Activated naive CD4-positive, alpha-beta T cell treated with anti-CD3 and anti-CD28 coated beads, Interleukin-2, amount 10 ng/mL, durations not matched to agents 7 days and 5 days (primary cell): Measurements from ENCODE around the gene NKPD1.

Source experiments
- CTCF ChIA-PET: fragments of 350-600 bp; sonication (Branson Sonifier 250); formaldehyde crosslinking; loops from one replicate; lab custom pipeline; 2021; ENCODE audit warnings: antibody characterized with exemption; lab: Charles Lee
- DNase-seq: peaks from one replicate; pipeline ENCODE4 v3.0.0-alpha.2; 2020
- H3K27ac Mint-ChIP-seq: one replicate; pipeline ENCODE4 v1.8.0; 2021; ENCODE audit warnings: mild to moderate bottlenecking, moderate library complexity, mixed read lengths
- H3K27me3 Mint-ChIP-seq: one replicate; pipeline ENCODE4 v1.8.0; 2021; ENCODE audit warnings: mild to moderate bottlenecking, mixed read lengths
- H3K36me3 Mint-ChIP-seq: one replicate; pipeline ENCODE4 v1.8.0; 2021; ENCODE audit warnings: mixed read lengths
- H3K4me1 Mint-ChIP-seq: one replicate; pipeline ENCODE4 v1.8.0; 2021; ENCODE audit warnings: mixed read lengths
- H3K4me3 Mint-ChIP-seq: one replicate; pipeline ENCODE4 v1.8.0; 2021; ENCODE audit warnings: mild to moderate bottlenecking, moderate library complexity, mixed read lengths
- H3K9me3 Mint-ChIP-seq: one replicate; pipeline ENCODE4 v1.8.0; 2021; ENCODE audit warnings: mixed read lengths

Gene NKPD1

DNA sequence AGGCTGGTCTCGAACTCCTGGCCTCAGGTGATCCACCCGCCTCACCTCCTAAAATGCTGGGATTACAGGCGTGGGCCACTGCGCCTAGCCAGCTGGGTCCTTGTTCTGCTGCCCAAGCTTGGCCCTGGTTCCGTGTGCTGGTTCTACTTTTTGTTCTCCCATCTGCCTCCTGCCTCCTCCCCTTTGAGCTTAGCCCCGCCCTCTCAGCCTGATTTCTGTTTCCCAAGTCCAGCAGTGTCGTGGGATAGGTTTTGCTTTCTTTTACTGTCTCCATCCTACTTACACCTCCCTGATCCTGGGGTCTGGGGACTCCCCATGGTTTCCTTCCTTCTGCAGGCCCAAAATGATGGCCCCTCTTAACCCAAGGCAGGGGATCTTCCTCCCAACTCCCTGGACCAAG, 20.2 kb upstream of the NKPD1 start:
- CTCF ChIA-PET: no interaction called here
- no peak for DNase-seq
- Mint-ChIP-seq H3K27me3 (no peaks in the 10 kb centered on the region), H3K36me3 (peaks cover 16% of the 10 kb centered on the region), H3K4me3 (peak overlapping the region; percentile 72), H3K27ac (no peak overlapping the region), H3K9me3 (no peaks in the 10 kb centered on the region), H3K4me1 (peaks cover 43% of the 10 kb centered on the region)

DNA sequence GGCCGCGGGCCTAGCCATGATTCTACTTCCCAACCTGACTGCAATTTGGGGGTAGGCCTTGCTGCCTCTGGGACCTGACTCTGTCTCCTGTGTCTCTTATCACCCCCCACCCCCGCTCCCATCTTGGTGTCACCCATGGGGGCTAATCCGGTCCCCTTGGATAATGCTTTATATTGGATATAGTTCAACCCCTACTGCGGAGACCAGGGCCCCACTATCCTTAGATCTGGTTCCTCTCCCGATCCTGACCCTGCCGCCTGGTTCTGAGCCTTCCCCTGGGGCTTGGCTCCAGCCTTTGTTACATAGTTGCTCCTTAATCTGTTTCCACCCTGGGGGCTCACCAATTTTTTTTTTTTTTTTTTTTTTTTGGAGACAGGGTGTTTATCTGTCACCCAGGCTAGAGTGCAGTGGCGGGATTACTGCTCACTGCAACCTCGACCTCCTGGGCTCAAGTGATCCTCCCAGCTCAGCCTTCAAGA, 19.1 kb upstream of the NKPD1 start:
- peak overlapping the region; percentile 14 for H3K27ac Mint-ChIP-seq
- no peaks in the 10 kb centered on the region for H3K9me3 Mint-ChIP-seq
- no peaks in the 10 kb centered on the region for H3K27me3 Mint-ChIP-seq
- CTCF ChIA-PET: interaction anchor here (1.5 kb wide), 1 partner anchor 7 kb away, joined by 5 read pairs; no protein-coding TSS in a partner anchor
- no peak for DNase-seq
- H3K4me3 Mint-ChIP-seq: peak overlapping the region; percentile 72
- H3K36me3 Mint-ChIP-seq: peaks cover 16% of the 10 kb centered on the region
- peaks cover 48% of the 10 kb centered on the region for H3K4me1 Mint-ChIP-seq

DNA sequence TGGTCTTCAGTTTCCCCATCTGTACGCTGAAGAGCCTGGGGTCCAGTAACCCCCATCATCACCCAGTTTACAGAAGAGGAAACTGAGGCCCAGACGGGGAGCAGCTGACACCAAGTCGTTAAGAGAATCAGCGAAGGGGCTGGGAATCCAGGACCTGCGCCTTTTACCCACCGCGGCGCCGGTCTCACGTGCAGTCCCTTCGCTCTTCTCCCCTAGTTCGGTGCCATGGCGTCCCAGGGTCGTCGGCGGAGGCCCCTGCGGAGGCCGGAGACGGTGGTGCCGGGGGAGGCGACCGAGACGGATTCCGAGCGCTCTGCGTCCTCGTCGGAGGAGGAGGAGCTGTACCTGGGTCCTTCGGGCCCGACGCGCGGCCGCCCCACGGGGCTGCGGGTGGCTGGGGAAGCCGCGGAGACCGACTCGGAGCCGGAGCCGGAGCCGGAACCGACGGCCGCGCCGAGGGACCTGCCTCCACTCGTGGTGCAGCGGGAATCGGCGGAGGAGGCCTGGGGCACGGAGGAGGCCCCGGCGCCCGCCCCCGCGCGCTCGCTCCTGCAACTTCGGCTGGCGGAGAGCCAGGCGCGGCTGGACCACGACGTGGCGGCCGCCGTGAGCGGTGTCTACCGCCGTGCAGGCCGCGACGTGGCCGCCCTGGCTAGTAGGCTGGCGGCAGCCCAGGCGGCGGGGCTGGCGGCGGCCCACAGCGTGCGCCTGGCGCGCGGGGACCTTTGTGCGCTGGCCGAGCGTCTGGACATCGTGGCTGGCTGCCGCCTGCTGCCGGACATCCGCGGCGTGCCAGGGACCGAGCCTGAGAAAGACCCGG, 18.5 kb upstream of the NKPD1 start:
- H3K4me1 Mint-ChIP-seq: peaks cover 49% of the 10 kb centered on the region
- H3K27me3 Mint-ChIP-seq: no peaks in the 10 kb centered on the region
- H3K4me3 Mint-ChIP-seq: peak overlapping the region; percentile 81
- peak overlapping the region; percentile 90 for H3K27ac Mint-ChIP-seq
- CTCF ChIA-PET: interaction anchor here (0.6 to 1.6 kb wide), 5 partner anchors 8 to 160 kb away, joined by 3 to 7 read pairs (median 5); no protein-coding TSS in a partner anchor
- no peaks in the 10 kb centered on the region for H3K9me3 Mint-ChIP-seq
- H3K36me3 Mint-ChIP-seq: peaks cover 16% of the 10 kb centered on the region
- DNase-seq: peak; percentile 63

DNA sequence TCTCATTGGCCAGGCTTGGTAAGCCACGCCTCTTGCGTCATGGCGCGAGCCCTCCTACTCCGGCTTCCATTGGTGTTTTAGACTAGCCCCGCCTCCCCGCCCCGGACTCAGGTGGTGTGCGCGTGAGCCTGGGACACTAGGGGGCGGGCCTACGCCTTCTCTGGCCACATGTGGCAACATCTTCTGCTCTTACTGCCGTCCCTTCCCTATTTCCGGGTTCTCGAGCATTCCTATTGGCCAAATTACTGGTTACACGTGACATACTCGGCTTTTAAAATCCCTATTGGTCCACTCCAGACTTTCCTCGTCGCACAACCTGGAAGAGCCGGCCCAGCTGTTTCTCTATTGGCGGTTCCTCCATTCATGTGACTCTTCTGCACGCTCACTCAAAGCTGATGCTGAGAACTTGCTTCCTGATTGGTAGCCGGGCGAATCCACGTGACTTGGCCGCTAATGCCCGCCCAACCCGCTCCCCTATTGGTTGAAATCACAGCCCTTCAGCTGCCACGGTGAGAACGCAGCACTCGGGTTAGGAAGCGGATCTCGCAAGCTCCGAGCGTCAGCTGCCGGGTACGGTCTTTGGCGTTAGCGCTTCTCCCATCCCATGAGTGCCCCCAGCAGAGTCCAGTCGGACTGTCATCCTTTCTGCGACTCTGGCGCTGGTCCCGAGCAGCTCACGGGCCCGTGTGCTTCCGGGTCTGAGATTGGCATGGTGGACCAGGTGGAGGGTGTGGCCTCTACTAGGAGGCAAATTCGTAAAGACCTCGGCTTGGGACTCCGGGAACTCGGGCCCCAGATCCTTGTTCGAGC, 17.7 kb upstream of the NKPD1 start, which contains the start of gene BLOC1S3:
Gene BLOC1S3 (plus strand): TSS at position 523 of the 810 bp plus-strand sequence. CDS start 513 bp downstream, outside the sequence.
- Mint-ChIP-seq H3K4me3 (peak within 1 kb of the TSS; percentile 81), H3K27ac (peak within 1 kb of the TSS; percentile 90), H3K36me3 (peaks cover 16% of the 10 kb centered on the region), H3K9me3 (no peaks in the 10 kb centered on the region), H3K27me3 (no peaks in the 10 kb centered on the region), H3K4me1 (peaks cover 53% of the 10 kb centered on the region)
- CTCF ChIA-PET: interaction anchor here (0.6 to 1.6 kb wide), 6 partner anchors 8 to 161 kb away, joined by 3 to 7 read pairs (median 4); partner anchors contain the start of gene PPP1R37
- peak; percentile 100 for DNase-seq

DNA sequence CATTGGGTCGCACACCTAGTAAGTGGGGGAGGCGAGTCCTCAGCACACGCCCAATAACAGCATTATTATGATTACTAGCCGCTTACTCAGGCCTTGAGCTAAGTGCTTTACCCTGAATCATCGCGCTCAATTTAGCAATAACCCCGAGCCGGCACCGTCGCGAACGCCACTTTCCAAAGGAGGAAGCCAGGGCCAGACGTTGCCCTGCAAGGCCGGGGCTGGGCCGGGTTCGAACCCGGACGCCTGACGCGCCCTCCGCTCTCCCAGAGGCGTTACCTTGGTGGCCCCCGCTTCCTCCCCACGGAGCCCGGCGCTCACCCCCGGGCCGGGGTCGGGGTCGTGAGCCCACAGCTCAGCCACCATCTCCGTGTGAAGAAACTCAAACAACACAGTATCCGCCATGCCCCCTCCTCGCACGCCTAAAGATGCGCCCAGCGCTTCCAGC, 17.1 kb upstream of the NKPD1 start, which contains the start of gene TRAPPC6A:
Gene TRAPPC6A (minus strand): TSS at position 421 of the 445 bp plus-strand sequence. CDS start 19 bp downstream, at position 402.
- Mint-ChIP-seq H3K27me3 (no peaks in the 10 kb centered on the region), H3K4me3 (peak within 1 kb of the TSS; percentile 81), H3K9me3 (no peaks in the 10 kb centered on the region), H3K27ac (peak within 1 kb of the TSS; percentile 90), H3K4me1 (peaks cover 57% of the 10 kb centered on the region), H3K36me3 (peaks cover 15% of the 10 kb centered on the region)
- CTCF ChIA-PET: interaction anchor here (1.0 to 1.6 kb wide), 3 partner anchors 85 to 161 kb away, joined by 3 to 7 read pairs (median 3); partner anchors contain the start of gene PPP1R37
- no peak for DNase-seq

DNA sequence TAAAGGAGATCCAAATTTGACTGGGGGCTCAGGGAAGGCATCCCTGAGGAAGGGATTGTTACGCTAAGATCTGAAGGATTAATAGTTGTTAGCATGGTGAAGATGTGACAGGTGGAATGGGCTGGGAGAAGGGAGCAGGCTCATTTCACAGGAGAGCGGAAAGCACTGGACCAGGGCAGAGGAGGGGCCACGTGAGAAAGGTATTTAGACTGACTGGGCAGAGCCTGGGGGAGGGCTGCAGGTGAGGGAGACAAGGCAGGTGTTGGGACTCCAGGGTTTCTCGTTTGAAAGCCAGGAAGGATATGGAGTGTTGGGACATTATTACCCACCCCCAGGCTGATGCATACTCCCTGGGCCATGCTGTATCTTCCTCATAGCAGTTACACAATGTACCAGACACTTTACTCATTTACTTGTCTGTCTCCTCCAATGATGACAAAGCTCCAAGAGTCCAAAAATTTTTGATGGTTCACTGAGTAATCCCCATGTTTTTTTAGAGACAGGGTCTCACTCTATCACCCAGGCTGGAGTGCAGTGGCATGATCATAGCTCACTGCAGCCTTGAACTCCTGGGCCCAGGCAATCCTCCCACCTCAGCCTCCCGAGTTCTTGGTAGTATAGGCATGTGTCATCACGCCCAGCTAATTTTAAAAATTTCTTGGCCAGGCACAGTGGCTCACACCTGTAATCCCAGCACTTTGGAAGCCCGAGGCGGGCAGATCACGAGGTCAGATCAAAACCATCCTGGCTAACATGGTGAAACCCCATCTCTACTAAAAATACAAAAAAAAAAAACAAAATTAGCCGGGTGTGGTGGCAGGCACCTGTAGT, 14.9 kb upstream of the NKPD1 start:
- Mint-ChIP-seq H3K36me3 (peaks cover 3% of the 10 kb centered on the region), H3K27me3 (no peaks in the 10 kb centered on the region), H3K9me3 (no peaks in the 10 kb centered on the region), H3K4me1 (peaks cover 65% of the 10 kb centered on the region), H3K4me3 (peak overlapping the region; percentile 9), H3K27ac (peak overlapping the region; percentile 40)
- CTCF ChIA-PET: no interaction called here
- DNase-seq: no peak

DNA sequence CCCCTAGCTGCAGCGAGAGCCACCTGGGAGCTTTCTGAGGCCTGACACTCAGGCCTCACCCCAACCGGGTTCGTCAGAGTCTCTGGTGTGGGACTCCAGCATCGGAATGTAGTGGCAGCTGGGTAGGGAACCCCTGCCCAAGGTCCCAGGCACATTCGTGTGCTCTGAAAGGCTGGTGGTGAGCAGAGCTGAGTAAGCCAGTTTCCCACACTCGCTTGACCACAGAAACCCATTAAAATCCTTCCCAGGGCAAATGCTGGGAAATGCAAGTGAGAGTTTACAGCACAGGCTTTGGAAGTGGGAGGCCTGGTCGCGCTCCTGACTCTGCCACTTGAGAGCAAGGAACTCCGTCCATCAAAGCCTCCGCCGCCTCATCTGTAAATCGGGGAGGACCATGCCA, 13.0 kb upstream of the NKPD1 start:
- H3K36me3 Mint-ChIP-seq: peaks cover 1% of the 10 kb centered on the region
- peaks cover 75% of the 10 kb centered on the region for H3K4me1 Mint-ChIP-seq
- no peak overlapping the region for H3K27ac Mint-ChIP-seq
- no peak overlapping the region for H3K4me3 Mint-ChIP-seq
- no peaks in the 10 kb centered on the region for H3K9me3 Mint-ChIP-seq
- DNase-seq: no peak
- CTCF ChIA-PET: no interaction called here
- no peaks in the 10 kb centered on the region for H3K27me3 Mint-ChIP-seq

DNA sequence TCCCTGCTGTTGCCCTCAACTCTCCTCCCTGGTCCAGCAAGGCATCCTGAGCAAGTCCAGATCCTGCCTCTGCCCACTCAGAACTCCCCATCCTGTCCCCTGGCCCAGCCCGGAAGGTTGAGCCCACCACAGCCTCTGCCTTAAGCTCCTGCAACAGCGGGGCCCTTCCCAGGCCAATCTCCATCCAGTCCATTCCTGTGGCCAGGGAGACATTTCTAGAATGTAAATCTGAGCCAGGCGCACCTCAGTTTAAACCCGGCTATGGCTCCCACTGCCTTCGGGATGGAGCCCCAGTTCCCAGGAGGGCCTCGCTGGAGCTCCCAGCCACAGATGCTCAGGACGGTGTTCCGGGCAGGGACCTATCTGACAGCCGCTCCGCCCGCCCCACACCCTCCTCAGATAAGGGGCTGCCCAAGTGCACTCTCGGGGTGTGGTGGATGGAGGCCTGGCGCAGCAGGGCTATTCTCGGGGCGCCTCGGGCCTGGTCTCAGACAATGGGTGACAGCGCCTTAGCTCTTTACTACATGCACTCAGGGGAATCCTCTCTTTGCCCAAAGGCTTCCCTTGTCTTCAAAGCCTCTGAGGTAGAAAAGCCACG, 11.9 kb upstream of the NKPD1 start:
- Mint-ChIP-seq H3K4me3 (peak overlapping the region; percentile 58), H3K27me3 (no peaks in the 10 kb centered on the region), H3K27ac (peak overlapping the region; percentile 97), H3K9me3 (no peaks in the 10 kb centered on the region), H3K36me3 (peaks cover 2% of the 10 kb centered on the region), H3K4me1 (peaks cover 80% of the 10 kb centered on the region)
- no peak for DNase-seq
- CTCF ChIA-PET: interaction anchor here (0.6 kb wide), 1 partner anchor 245 kb away, joined by 3 read pairs; no protein-coding TSS in a partner anchor

DNA sequence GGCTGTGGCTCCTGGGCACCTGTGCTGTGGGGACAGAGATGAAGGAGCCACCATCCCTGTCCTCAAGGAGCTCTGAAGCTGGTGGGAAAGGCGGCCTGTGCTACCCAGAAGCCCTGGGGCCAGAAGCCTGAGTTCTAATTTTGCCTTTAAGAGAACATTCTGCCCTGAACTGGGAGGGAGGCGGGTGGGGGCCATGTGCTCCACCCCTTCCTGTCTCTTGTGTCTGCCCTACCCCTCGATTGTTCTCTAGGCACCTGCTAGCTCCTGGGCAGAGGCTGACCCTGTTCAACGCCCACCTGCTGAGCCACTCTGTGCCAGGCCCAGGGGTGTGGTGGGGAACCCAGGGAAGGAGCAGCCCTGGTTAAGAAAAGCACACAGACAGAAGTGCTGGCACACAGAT, 11.4 kb upstream of the NKPD1 start:
- DNase-seq: peak; percentile 68
- CTCF ChIA-PET: interaction anchor here (0.6 kb wide), 1 partner anchor 244 kb away, joined by 3 read pairs; no protein-coding TSS in a partner anchor
- peaks cover 76% of the 10 kb centered on the region for H3K4me1 Mint-ChIP-seq
- H3K36me3 Mint-ChIP-seq: peaks cover 2% of the 10 kb centered on the region
- no peaks in the 10 kb centered on the region for H3K27me3 Mint-ChIP-seq
- no peaks in the 10 kb centered on the region for H3K9me3 Mint-ChIP-seq
- peak overlapping the region; percentile 97 for H3K27ac Mint-ChIP-seq
- peak overlapping the region; percentile 58 for H3K4me3 Mint-ChIP-seq

DNA sequence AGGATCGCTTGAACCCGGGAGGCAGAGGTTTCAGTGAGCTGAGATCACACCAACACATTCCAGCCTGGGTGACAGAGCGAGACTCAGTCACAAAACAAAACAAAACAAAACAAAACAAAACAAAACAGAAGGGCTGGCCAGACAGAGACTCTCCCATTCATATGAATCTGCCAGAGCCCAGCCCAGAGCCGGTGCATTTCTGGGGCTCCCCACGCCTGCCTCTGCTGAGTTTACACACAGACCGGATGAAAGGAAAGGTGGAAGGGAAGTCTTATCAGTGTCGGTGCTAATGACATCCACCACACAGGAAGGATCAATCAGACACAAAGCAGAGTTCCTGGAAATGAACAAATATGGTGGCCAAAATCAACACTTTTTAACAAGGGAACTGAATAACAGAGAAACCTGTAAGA, 10.4 kb upstream of the NKPD1 start:
- peaks cover 74% of the 10 kb centered on the region for H3K4me1 Mint-ChIP-seq
- CTCF ChIA-PET: interaction anchor here (2.0 kb wide), 1 partner anchor 8 kb away, joined by 6 read pairs; the partner anchor contains the start of gene BLOC1S3
- H3K36me3 Mint-ChIP-seq: peaks cover 6% of the 10 kb centered on the region
- H3K9me3 Mint-ChIP-seq: no peaks in the 10 kb centered on the region
- H3K27ac Mint-ChIP-seq: peak overlapping the region; percentile 97
- peaks cover 3% of the 10 kb centered on the region for H3K27me3 Mint-ChIP-seq
- peak; percentile 73 for DNase-seq
- H3K4me3 Mint-ChIP-seq: peak overlapping the region; percentile 70

DNA sequence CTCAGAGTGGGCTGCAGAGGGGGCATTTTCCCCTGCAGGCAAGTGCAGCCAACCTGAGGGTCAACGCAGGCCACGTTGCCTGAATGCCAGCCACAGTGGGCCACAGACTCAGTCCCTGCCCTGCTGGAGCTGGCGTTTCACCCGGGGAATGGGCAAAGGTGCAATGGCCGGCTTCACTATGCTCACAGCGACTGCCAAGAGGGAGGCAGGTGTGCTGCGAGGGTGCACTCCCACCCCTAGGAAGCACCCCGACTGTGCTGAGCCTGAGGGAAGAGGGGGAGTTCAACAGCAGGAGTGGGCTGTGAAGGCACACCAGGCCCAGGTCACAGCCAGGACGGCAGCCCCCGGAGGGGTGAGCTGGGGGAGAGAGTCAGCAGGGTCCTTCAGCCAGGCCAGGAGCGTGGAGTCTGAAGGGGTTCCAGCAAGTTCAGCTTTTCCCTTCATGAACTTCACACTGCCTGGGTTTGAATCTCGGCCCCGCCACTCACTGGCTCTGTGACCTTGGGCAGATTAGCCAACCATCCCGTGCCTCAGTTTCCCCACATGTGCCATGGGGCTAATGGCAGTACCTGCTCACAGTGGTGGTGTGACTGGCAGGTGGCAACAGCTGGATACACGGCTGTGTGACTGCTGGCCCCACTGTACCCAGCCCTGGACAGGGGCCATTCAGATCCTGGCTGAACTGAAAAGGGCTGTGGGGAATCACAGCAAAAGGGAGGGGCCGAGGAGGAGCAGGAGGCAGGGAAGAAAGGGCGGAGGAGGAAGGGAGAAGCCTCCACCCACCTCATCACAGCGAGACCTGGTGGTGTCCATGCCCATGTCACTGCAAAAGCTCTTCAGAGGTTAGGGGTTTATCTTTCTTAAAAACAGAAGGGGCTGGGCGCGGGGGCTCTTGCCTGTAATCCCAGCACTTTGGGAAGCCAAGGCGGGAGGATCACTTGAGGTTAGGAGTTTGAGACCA, 9.6 kb upstream of the NKPD1 start:
- Mint-ChIP-seq H3K36me3 (peaks cover 8% of the 10 kb centered on the region), H3K27ac (peak overlapping the region; percentile 97), H3K4me1 (peaks cover 72% of the 10 kb centered on the region), H3K27me3 (peaks cover 3% of the 10 kb centered on the region), H3K4me3 (peak overlapping the region; percentile 70), H3K9me3 (no peaks in the 10 kb centered on the region)
- no peak for DNase-seq
- CTCF ChIA-PET: interaction anchor here (1.1 to 2.0 kb wide), 2 partner anchors 8 to 16 kb away, joined by 6 read pairs; partner anchors contain the start of gene BLOC1S3

DNA sequence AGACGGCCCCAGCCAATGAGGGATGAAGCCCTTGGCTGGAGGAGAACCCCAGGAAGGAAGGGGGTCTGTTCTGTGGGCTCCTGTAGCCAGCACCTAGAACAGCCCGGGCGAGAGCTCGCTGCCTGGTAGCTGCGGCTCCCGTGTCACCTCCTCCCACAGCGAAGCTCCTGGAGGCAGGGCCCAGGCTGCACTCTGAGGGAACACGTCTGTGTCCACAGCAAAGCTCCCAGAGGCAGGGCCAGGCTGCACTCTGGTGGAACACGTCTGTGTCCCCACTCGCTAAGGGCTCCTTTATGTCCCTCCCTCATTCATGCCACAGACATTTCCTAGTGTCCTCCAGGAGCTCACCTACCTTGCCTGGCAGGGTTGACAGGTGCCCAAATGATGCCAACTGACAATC, 8.8 kb upstream of the NKPD1 start:
- no peaks in the 10 kb centered on the region for H3K9me3 Mint-ChIP-seq
- peaks cover 3% of the 10 kb centered on the region for H3K27me3 Mint-ChIP-seq
- peaks cover 75% of the 10 kb centered on the region for H3K4me1 Mint-ChIP-seq
- CTCF ChIA-PET: interaction anchor here (1.1 to 2.0 kb wide), 2 partner anchors 9 to 17 kb away, joined by 6 read pairs; partner anchors contain the start of gene BLOC1S3
- H3K4me3 Mint-ChIP-seq: no peak overlapping the region
- peaks cover 9% of the 10 kb centered on the region for H3K36me3 Mint-ChIP-seq
- H3K27ac Mint-ChIP-seq: peak overlapping the region; percentile 68
- no peak for DNase-seq
